ENCODE results near the gene FOXQ1.
"Not testable (repeated sequence)": the region's sequence is repeated elsewhere in the genome, so short reads cannot be mapped to it uniquely, and the experiment has no call there.

The FOXQ1 gene

GRCh38 chr6:1322696-1323219 is 10.9 kb downstream of the FOXQ1 start:
- DNase-seq, result no peak

- DNase-seq, result no peak
Observed at GRCh38 chr6:1324936-1325335, 13.0 kb downstream of the FOXQ1 start.

- no peak for DNase-seq
Observed at GRCh38 chr6:1325461-1326309, 13.8 kb downstream of the FOXQ1 start.

GRCh38 chr6:1326535-1327121 is 14.7 kb downstream of the FOXQ1 start:
- DNase-seq, result no peak

GRCh38 chr6:1327630-1328029 is 15.7 kb downstream of the FOXQ1 start:
- no peak for DNase-seq

- DNase-seq, result no peak
Observed at GRCh38 chr6:1328129-1328800, 16.4 kb downstream of the FOXQ1 start.

- DNase-seq, result no peak
Observed at GRCh38 chr6:1329708-1330107, 17.8 kb downstream of the FOXQ1 start.

GRCh38 chr6:1334684-1335083 is 22.8 kb downstream of the FOXQ1 start:
- DNase-seq, result no peak

GRCh38 chr6:1335367-1336037 is 23.6 kb downstream of the FOXQ1 start:
- DNase-seq, result no peak

GRCh38 chr6:1336246-1336843 is 24.4 kb downstream of the FOXQ1 start:
- DNase-seq, result no peak

- no peak for DNase-seq
Observed at GRCh38 chr6:1337791-1338190, 25.9 kb downstream of the FOXQ1 start.

GRCh38 chr6:1346101-1346500 is 34.2 kb downstream of the FOXQ1 start:
- no peak for DNase-seq

- DNase-seq, result no peak
Observed at GRCh38 chr6:1346558-1347091, 34.7 kb downstream of the FOXQ1 start.

- DNase-seq, result no peak
Observed at GRCh38 chr6:1347161-1347560, 35.3 kb downstream of the FOXQ1 start.

GRCh38 chr6:1348675-1349074 is 36.8 kb downstream of the FOXQ1 start:
- no peak for DNase-seq

GRCh38 chr6:1349655-1350054 is 37.8 kb downstream of the FOXQ1 start:
- no peak for DNase-seq

GRCh38 chr6:1351381-1352008 is 39.6 kb downstream of the FOXQ1 start:
- DNase-seq, result no peak

GRCh38 chr6:1355068-1355467 is 43.2 kb downstream of the FOXQ1 start:
- not testable (repeated sequence) for DNase-seq

- not testable (repeated sequence) for DNase-seq
Observed at GRCh38 chr6:1361717-1362116, 49.8 kb downstream of the FOXQ1 start.

GRCh38 chr6:1362643-1363042 is 50.7 kb downstream of the FOXQ1 start:
- DNase-seq, result no peak

- DNase-seq, result no peak
Observed at GRCh38 chr6:1363298-1363697, 51.4 kb downstream of the FOXQ1 start.

Data from activated CD4-positive, CD25-positive, alpha-beta regulatory T cell (primary cell).